Measurements from ENCODE around the gene C2orf42.

- TF ChIP-seq CTCF (IDR thresholded peaks at IDR 0.05; ENCODE audit: low read depth, low read length, poor library complexity, severe bottlenecking): no peak
- TF ChIP-seq EZH2phosphoT487 (IDR thresholded peaks at IDR 0.05; ENCODE audit: borderline replicate concordance, low read length): no peak
Measured at GRCh38 chr2:70128005-70128404, 62.8 kb downstream of the C2orf42 start.

Measured in DOHH2 (cell line).